Right atrium auricular region (tissue), 2 donors: Measurements from ENCODE around the gene ADCY3. TPM values are rescaled to one million over a fixed set of nuclear protein-coding genes. Genes with fewer than 3 reads are reported as not detected.

Experiments
- DNase-seq: peaks from one replicate; pipeline ENCODE4 v3.0.0-alpha.2; 2019; ENCODE audit warnings: low spot score
- H3K27ac ChIP-seq, 2 donors: fragments of 200-600 bp; sonication (generic); 1 replicate in 1 of 2; 2 replicates in 1 of 2; pipeline ENCODE4 v1.5.1; 2016 to 2019
- H3K27me3 ChIP-seq, 2 donors: fragments of 200-600 bp; sonication (generic); one replicate each; pipeline versions ENCODE4 v1.5.1 to v1.6.0; 2017 to 2019
- H3K36me3 ChIP-seq: fragments of 200-600 bp; sonication (generic); one replicate; pipeline ENCODE4 v1.5.1; 2016
- H3K4me1 ChIP-seq, 2 donors: fragments of 200-600 bp; sonication (generic); one replicate each; pipeline versions ENCODE4 v1.5.1 to v1.6.0; 2017 to 2019
- H3K4me3 ChIP-seq, 2 donors: fragments of 200-600 bp; sonication (generic); 1 replicate in 1 of 2; 2 replicates in 1 of 2; pipeline ENCODE4 v1.5.1; 2017 to 2019; ENCODE audit warnings: mild to moderate bottlenecking in 1 of 2, moderate library complexity in 1 of 2
- H3K9me3 ChIP-seq, 2 donors: fragments of 200-600 bp; sonication (generic); one replicate each; pipeline ENCODE4 v1.5.1; 2019
- total RNA-seq, 2 donors: library from RNA; depleted of rRNA; stranded (reverse); fragments of >200 nt; gene quantifications; one replicate each; pipeline ENCODE4 v1.1.0, GENCODE V29; 2016
- TF ChIP-seq, protein P1 (sequence below), 2 donors: fragments of 200-600 bp; sonication (generic); IDR thresholded peaks; one replicate each; pipeline ENCODE4 v1.5.1; 2019; ENCODE audit warnings: antibody characterized with exemption in 2 of 2

The ADCY3 gene
- total RNA-seq, 2 donors from 2014 or later = 14.1 to 28.4 TPM

DNA sequence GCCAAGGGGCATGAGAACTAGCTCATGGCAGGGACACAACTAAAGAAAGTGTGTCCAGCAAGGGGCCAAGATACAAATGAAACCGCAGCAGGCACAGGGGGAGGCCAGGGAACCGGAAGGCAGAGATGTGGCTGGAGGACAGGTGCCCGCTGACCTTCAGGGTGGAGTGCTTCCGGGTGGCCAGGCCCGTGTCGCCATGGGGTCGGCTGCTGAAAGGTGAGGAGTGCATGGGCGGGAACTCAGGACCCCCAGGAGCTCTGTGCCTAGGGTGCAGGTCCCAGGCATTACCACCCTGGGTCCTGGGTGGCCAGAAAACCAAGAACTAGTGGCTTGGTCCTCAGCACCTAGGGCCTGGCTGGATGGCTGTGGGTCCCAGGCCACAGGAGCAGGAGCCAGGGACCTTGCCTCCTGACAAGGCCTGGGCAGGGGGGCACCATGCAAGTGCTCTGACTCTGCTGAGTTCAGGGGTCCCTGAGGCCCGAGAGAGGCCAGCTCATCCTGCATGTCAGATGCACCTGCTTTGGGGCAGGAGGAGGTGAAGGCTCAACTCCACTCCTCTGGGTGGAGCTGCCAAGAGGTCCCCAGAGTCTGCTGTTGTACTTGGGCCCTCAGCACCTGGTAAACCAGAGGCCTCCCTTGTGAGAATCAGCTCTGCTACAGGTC lies 75.9 kb downstream of the ADCY3 start:
- H3K36me3 ChIP-seq = no peaks in the 10 kb centered on the region
- no peaks in the 10 kb centered on the region for H3K4me1 ChIP-seq
- H3K9me3 ChIP-seq = no peaks in the 10 kb centered on the region
- TF ChIP-seq, protein P1, sequence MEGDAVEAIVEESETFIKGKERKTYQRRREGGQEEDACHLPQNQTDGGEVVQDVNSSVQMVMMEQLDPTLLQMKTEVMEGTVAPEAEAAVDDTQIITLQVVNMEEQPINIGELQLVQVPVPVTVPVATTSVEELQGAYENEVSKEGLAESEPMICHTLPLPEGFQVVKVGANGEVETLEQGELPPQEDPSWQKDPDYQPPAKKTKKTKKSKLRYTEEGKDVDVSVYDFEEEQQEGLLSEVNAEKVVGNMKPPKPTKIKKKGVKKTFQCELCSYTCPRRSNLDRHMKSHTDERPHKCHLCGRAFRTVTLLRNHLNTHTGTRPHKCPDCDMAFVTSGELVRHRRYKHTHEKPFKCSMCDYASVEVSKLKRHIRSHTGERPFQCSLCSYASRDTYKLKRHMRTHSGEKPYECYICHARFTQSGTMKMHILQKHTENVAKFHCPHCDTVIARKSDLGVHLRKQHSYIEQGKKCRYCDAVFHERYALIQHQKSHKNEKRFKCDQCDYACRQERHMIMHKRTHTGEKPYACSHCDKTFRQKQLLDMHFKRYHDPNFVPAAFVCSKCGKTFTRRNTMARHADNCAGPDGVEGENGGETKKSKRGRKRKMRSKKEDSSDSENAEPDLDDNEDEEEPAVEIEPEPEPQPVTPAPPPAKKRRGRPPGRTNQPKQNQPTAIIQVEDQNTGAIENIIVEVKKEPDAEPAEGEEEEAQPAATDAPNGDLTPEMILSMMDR (IDR thresholded peaks at IDR 0.05) = no peak
- H3K27ac ChIP-seq = no peak overlapping the region
- H3K4me3 ChIP-seq = no peak overlapping the region
- no peak for DNase-seq
- H3K27me3 ChIP-seq = no peaks in the 10 kb centered on the region

DNA sequence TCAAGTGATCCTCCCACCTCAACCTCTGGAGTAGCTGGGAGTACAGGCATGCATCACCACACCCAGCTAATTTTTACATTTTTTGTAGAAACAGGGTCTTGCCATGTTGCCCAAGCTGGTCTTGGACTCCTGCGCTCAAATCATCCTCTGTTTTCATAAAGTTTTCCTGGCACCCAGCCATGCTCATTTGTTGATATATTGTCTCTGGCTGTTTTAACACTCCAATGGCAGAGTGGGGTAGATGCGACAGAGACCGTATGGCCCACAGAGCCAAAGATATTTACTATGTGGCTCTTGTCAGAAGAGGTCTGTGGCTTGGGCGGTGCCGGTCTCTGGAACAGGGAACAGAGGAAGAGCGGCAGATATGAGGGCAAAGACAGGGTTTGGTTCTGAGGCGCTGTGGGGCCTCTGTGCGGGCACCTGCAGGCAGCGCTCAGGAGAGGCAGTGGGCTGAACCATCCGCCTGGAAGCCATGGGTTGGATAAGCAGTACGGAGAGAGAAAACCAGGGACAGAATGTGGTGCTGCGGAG lies 76.6 kb downstream of the ADCY3 start:
- TF ChIP-seq, protein P1 (IDR thresholded peaks at IDR 0.05) = no peak

DNA sequence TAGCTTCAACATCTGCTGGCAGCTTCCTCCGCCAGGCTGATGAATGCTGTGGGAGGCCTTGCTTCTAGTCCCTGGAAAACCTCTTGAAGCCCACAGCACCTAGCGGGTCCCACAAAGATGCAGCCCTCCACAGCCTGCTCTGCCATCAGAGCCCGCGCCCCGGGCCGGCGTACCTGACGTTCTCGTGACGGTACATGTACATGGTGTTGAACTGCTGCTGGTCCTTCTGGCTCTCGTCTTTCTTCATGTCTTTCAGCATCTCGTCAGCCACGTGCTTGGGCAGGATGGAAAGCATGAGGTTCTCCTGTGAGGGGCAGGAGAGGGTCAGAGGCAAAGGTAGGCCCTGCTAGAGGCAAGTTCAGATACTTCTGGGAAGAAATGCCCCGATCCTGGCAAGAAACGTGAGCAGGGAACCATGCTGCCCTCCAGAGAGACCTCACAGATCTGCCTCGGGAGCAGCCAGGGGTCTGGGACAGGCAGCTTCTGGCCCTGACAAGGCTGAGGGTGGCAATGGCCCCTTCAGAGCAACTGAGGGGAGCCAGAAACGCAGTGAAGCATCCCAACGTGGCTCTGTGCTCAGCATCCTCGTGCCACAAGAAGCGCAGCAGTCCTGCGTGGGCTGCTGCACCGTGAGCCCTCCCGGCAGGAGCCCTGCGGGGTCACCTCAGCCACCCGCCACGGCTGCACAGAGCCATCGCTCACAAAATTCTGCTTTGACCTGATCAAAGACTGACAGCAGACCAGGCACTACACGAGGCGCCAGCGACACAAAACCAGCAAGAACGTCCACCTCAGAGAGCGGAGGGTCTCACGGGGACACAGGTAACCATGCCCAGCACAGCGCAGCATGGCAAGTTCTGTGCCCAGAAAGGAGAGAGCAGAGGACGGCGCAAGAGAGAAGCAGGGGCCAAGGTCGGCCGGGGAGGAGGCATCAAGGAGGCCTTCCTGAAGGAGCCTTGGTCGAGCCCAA lies 77.7 kb downstream of the ADCY3 start:
- TF ChIP-seq, protein P1 (IDR thresholded peaks at IDR 0.05) = no peak
- no peaks in the 10 kb centered on the region for H3K27me3 ChIP-seq
- no peak for DNase-seq
- H3K27ac ChIP-seq = no peak overlapping the region
- H3K4me3 ChIP-seq = no peak overlapping the region
- no peaks in the 10 kb centered on the region for H3K4me1 ChIP-seq
- H3K36me3 ChIP-seq = no peaks in the 10 kb centered on the region
- no peaks in the 10 kb centered on the region for H3K9me3 ChIP-seq

More for the DNA sequence above, 76.6 kb downstream of the ADCY3 start:
- no peaks in the 10 kb centered on the region for H3K27me3 ChIP-seq
- H3K4me1 ChIP-seq = no peaks in the 10 kb centered on the region
- DNase-seq = no peak
- H3K27ac ChIP-seq = no peak overlapping the region
- no peak overlapping the region for H3K4me3 ChIP-seq
- no peaks in the 10 kb centered on the region for H3K36me3 ChIP-seq
- no peaks in the 10 kb centered on the region for H3K9me3 ChIP-seq

DNA sequence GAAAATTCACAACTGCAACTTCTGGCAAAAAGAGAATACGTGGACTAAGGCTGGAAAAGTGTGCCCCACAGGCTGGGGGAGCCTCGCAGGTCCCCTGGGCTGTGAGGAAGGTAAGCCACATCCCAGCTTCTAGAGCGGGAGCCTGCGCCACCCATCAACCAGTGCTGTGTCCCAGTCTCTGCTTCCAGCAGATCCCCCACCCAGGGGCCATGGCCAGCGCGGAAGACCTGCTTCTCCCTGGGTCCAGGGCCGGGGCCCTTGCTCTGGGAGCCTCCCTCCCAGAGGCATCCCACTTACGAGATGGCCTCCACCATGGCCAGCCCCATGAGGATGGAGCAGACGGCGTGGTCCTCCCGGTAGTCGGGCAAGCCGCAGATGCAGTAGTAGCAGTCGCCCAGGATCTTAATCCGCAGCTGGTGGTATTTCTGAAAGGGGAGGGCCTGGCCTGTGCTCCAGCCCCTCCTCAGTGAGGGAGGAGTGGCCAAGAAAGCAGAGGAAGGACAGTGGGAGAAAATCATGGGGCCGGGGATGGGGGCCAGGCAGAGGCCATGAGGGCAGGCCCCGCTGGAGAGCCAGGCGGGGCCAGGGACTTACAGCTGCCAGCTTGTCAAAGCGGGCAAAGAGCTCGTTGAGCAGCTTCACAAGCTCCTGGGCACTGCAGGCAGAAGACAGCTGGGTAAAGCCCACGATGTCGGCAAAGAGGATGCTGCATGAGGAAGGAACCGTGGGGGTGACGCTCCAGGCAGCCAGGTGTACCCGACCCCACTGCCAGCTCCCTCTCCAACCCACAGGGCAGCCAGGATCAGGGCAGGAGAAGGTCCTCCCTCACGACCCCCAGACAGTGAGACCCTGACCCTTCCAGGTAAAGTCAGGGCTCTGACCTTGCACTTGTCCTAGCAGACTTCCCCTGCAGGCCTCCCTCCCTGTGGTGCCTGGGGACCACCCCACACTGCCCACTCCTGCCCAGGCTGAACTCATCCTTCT lies 78.8 kb downstream of the ADCY3 start:
- DNase-seq = no peak

More for the DNA sequence above, 78.8 kb downstream of the ADCY3 start:
- Histone ChIP-seq H3K27me3 (no peaks in the 10 kb centered on the region), H3K4me3 (no peak overlapping the region), H3K36me3 (no peaks in the 10 kb centered on the region), H3K4me1 (no peaks in the 10 kb centered on the region), H3K27ac (no peak overlapping the region), H3K9me3 (no peaks in the 10 kb centered on the region)
- TF ChIP-seq, protein P1 (IDR thresholded peaks at IDR 0.05) = no peak
